ENCODE data around the gene BLVRB.

Gene BLVRB

DNA sequence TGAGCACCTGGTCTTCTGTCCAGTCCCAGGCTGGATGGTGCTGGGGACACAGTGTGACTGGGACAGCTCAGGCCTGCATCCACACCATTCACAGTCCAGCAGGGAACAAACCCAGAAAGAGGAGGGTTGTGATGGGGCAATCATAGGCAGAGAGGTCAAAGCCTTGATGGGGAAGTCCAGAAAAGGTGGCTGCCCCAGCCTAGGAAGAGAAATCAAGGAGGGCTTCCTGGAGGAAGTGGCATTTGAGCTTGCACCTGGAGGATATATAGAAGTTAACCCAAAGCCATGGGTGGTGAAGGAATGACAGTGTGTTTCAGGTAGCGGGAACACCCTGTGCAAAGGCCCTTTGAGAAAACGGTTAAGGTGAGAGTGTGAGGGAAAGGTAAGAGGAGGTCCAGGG is 49.8 kb downstream of the BLVRB start:
- Histone ChIP-seq H3K9me3 (ENCODE audit: control extremely low read depth in 1 of 5, control insufficient read depth in 4 of 5, insufficient read depth in 2 of 5, low read depth in 1 of 5, low read length in 4 of 5) (no peaks in the 10 kb centered on the region), H3K4me3 (ENCODE audit: control insufficient read depth in 1 of 7, extremely low read depth in 1 of 7, insufficient read depth in 4 of 7, low read depth in 2 of 7, low read length in 6 of 7) (peak overlapping the region in 1 of 7 experiments; percentile 7), H3K27me3 (replicated peaks in 2 of 5; ENCODE audit: control insufficient read depth in 4 of 5, insufficient read depth in 5 of 5, low read length in 4 of 5) (no peaks in the 10 kb centered on the region), H3K36me3 (ENCODE audit: control insufficient read depth in 4 of 4, insufficient read depth in 4 of 4, low read length in 3 of 4) (no peaks in the 10 kb centered on the region), H3K27ac (ENCODE audit: insufficient read depth in 1 of 2, low read depth in 1 of 2, low read length in 2 of 2, poor library complexity in 1 of 2, severe bottlenecking in 2 of 2) (no peak overlapping the region), H3K4me1 (ENCODE audit: control extremely low read depth in 1 of 4, control insufficient read depth in 4 of 4, insufficient read depth in 4 of 4, low read length in 3 of 4) (peaks cover 5 to 84% (median 76%) of the 10 kb centered on the region in 4 experiments)
- CTCF ChIA-PET = interaction anchor here (1.2 kb wide), 1 partner anchor 19 kb away, joined by 3 read pairs; no protein-coding TSS in a partner anchor
- POLR2A ChIA-PET = interaction anchor here (0.8 to 2.1 kb wide), 3 partner anchors 9 to 17 kb away, joined by 3 to 4 read pairs (median 3); partner anchors contain the start of gene SERTAD1
- WGBS (ENCODE audit: insufficient coverage) = 100% methylated on average over 2 of the region's 2 CpGs
- no peak for DNase-seq

DNA sequence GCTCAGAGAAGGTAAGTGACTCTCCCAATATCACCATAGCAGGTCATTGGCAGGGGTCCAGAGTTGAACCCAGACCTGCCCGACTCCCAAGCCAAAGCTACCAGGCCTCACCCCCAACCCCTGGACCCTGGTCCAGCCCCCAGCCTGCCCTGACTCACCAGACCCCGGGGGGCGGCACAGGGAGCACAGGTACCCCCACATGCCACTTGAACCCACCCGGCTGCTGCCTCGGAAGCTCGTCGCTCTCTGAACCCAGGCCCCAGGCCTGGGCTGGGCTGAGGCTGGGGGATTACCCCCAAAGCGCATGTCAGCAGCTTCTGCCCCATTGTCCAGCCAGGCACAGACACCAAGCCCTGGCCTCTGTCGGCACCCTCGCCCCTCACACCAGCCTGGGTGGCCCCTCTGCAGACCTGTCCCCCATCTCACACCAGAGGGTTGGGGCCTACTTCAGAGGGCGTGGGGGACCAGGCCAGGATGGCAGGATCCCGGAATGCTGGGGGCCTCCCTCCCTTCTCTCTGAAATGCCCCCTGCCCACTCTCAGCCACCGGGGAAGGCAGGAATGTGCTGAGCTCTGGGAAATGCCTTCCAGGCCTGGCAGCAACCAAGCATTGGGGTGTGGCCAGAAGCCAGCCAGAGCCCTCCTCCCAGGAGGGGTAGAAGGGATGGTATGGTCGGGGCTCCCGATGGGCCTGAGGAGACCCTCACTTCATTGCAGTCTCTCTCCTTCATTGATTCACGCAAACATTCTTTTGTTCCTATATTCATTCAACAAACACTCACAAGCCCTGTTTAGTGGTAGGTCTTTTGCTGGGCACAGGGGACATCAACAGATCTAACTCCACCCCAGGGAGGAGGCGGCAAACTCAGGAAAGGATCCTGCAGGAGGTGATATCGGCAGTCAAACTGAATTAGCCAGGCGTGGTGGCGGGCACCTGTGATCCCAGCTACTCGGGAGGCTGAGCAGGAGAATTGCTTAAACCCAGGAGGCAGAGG is 50.7 kb downstream of the BLVRB start:
- DNase-seq = no peak
- no peaks in the 10 kb centered on the region for H3K9me3 ChIP-seq (ENCODE audit: control extremely low read depth in 1 of 5, control insufficient read depth in 4 of 5, insufficient read depth in 2 of 5, low read depth in 1 of 5, low read length in 4 of 5)
- CTCF ChIA-PET = interaction anchor here (1.2 kb wide), 1 partner anchor 18 kb away, joined by 3 read pairs; no protein-coding TSS in a partner anchor
- H3K4me3 ChIP-seq (ENCODE audit: control insufficient read depth in 1 of 7, extremely low read depth in 1 of 7, insufficient read depth in 4 of 7, low read depth in 2 of 7, low read length in 6 of 7) = no peak overlapping the region
- H3K27ac ChIP-seq (ENCODE audit: insufficient read depth in 1 of 2, low read depth in 1 of 2, low read length in 2 of 2, poor library complexity in 1 of 2, severe bottlenecking in 2 of 2) = no peak overlapping the region
- WGBS (ENCODE audit: insufficient coverage) = 98% methylated on average over 15 of the region's 21 CpGs
- H3K4me1 ChIP-seq (ENCODE audit: control extremely low read depth in 1 of 4, control insufficient read depth in 4 of 4, insufficient read depth in 4 of 4, low read length in 3 of 4) = peaks cover 5 to 89% (median 80%) of the 10 kb centered on the region in 4 experiments
- POLR2A ChIA-PET = interaction anchor here (0.8 to 1.7 kb wide), 2 partner anchors 11 kb away, joined by 3 to 5 read pairs; partner anchors contain the start of gene SERTAD1
- H3K27me3 ChIP-seq (replicated peaks in 2 of 5; ENCODE audit: control insufficient read depth in 4 of 5, insufficient read depth in 5 of 5, low read length in 4 of 5) = no peaks in the 10 kb centered on the region
- no peaks in the 10 kb centered on the region for H3K36me3 ChIP-seq (ENCODE audit: control insufficient read depth in 4 of 4, insufficient read depth in 4 of 4, low read length in 3 of 4)

DNA sequence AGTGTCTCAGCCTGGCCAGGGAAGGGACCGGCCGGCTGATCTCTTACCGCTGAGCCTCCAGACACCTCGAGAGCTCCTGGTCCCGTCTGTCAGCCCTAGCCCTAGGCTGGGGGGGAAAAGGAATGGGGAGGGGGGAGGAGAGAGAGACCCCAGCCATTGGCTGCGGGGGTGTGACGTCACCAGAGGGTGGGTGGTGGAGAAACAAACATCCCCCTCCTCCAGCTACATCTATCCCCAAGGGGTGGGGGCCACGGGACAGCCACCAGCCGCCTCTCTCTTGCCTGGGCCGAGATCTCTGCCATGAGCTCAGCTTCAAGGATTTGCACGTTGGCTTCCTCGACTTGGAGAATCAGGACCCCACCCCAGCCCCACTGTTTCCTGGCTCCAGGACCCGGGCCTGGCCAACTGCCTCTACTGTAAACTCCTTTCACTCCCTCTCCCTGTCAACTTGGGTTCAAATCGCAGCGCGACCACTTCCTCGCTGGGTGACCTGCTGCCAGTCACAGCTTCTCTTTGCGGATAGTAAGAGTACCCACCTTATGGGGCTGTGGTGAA is 52.2 kb downstream of the BLVRB start, which contains the start of gene PRX:
Gene PRX (minus strand): TSS at position 88 of the 555 bp plus-strand sequence. CDS start 5,446 bp downstream, outside the sequence.
- Histone ChIP-seq H3K27ac (ENCODE audit: insufficient read depth in 1 of 2, low read depth in 1 of 2, low read length in 2 of 2, poor library complexity in 1 of 2, severe bottlenecking in 2 of 2) (no peak within 1 kb of the TSS), H3K4me3 (ENCODE audit: control insufficient read depth in 1 of 7, extremely low read depth in 1 of 7, insufficient read depth in 4 of 7, low read depth in 2 of 7, low read length in 6 of 7) (peak within 1 kb of the TSS in 1 of 7 experiments; percentile 35), H3K4me1 (ENCODE audit: control extremely low read depth in 1 of 4, control insufficient read depth in 4 of 4, insufficient read depth in 4 of 4, low read length in 3 of 4) (peaks cover 5 to 83% (median 74%) of the 10 kb centered on the region in 4 experiments), H3K9me3 (ENCODE audit: control extremely low read depth in 1 of 5, control insufficient read depth in 4 of 5, insufficient read depth in 2 of 5, low read depth in 1 of 5, low read length in 4 of 5) (no peaks in the 10 kb centered on the region), H3K36me3 (ENCODE audit: control insufficient read depth in 4 of 4, insufficient read depth in 4 of 4, low read length in 3 of 4) (no peaks in the 10 kb centered on the region), H3K27me3 (replicated peaks in 2 of 5; ENCODE audit: control insufficient read depth in 4 of 5, insufficient read depth in 5 of 5, low read length in 4 of 5) (no peaks in the 10 kb centered on the region)
- ChIA-PET POLR2A (interaction anchor here (1.7 kb wide), 1 partner anchor 13 kb away, joined by 5 read pairs; the partner anchor contains the start of gene SERTAD1), CTCF (interaction anchor here (1.0 to 1.8 kb wide), 3 partner anchors 10 to 13 kb away, joined by 3 to 5 read pairs (median 4); partner anchors contain the start of gene SERTAD1)
- DNase-seq = peak in 2 of 3 donors; percentile 49 to 59
- 28% methylated on average over 6 of the region's 18 CpGs for WGBS (ENCODE audit: insufficient coverage)

DNA sequence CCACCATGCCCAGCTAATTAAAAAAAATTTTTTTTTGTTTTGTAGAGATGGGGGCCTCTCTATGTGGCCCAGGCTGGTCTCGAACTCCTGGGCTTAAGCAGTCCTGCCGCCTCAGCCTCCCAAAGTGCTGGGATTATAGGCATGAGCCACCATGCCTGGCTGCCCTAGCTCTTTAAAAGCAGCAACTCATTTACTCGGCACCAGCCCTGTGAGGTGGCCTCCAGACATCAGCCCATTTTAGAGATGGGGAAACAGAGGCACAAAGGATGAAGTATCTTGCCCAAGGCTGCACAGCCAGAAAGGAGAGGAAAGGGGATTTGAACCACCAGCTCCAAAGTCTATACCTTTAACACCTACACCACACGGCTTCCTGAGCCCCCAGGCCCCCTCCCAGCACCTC is 52.7 kb downstream of the BLVRB start:
- Histone ChIP-seq H3K36me3 (ENCODE audit: control insufficient read depth in 4 of 4, insufficient read depth in 4 of 4, low read length in 3 of 4) (no peaks in the 10 kb centered on the region), H3K27ac (ENCODE audit: insufficient read depth in 1 of 2, low read depth in 1 of 2, low read length in 2 of 2, poor library complexity in 1 of 2, severe bottlenecking in 2 of 2) (no peak overlapping the region), H3K4me1 (ENCODE audit: control extremely low read depth in 1 of 4, control insufficient read depth in 4 of 4, insufficient read depth in 4 of 4, low read length in 3 of 4) (peaks cover 5 to 83% (median 75%) of the 10 kb centered on the region in 4 experiments), H3K27me3 (replicated peaks in 2 of 5; ENCODE audit: control insufficient read depth in 4 of 5, insufficient read depth in 5 of 5, low read length in 4 of 5) (no peaks in the 10 kb centered on the region), H3K9me3 (ENCODE audit: control extremely low read depth in 1 of 5, control insufficient read depth in 4 of 5, insufficient read depth in 2 of 5, low read depth in 1 of 5, low read length in 4 of 5) (no peaks in the 10 kb centered on the region), H3K4me3 (ENCODE audit: control insufficient read depth in 1 of 7, extremely low read depth in 1 of 7, insufficient read depth in 4 of 7, low read depth in 2 of 7, low read length in 6 of 7) (no peak overlapping the region)
- no peak for DNase-seq
- CTCF ChIA-PET = interaction anchor here (0.6 to 1.8 kb wide), 6 partner anchors 10 to 108 kb away, joined by 3 to 5 read pairs (median 3); partner anchors contain the start of gene SERTAD1
- POLR2A ChIA-PET = interaction anchor here (1.7 kb wide), 1 partner anchor 13 kb away, joined by 5 read pairs; the partner anchor contains the start of gene SERTAD1
- WGBS (ENCODE audit: insufficient coverage) = 100% methylated on average over 2 of the region's 4 CpGs

DNA sequence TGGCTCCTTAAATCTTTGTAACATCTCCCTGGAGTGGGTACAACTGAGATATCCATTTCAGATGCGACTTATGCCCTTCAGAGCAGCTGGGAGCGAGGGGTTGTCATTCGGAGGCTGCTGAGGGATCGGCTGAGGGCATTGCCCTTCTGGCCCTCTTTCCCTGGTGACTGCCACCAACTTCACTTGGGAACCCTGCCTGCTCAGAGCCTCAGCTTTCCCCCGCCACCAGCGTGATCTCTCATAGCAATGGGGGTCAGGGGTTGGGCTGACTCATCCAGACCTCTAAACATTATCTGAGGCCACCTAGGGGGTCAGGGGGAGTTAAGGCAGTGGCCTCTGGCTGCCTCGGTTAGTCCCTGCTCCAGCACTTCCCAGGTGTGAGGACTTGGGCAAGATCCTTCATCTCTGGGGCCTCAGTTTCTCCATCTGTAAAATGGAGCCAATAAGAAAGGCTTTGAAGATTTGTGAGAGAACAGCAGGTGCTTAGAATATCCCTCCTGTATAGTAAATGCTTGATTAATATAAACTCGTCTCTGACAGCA is 53.5 kb downstream of the BLVRB start:
- Histone ChIP-seq H3K9me3 (ENCODE audit: control extremely low read depth in 1 of 5, control insufficient read depth in 4 of 5, insufficient read depth in 2 of 5, low read depth in 1 of 5, low read length in 4 of 5) (no peaks in the 10 kb centered on the region), H3K4me1 (ENCODE audit: control extremely low read depth in 1 of 4, control insufficient read depth in 4 of 4, insufficient read depth in 4 of 4, low read length in 3 of 4) (peaks cover 5 to 78% (median 70%) of the 10 kb centered on the region in 4 experiments), H3K4me3 (ENCODE audit: control insufficient read depth in 1 of 7, extremely low read depth in 1 of 7, insufficient read depth in 4 of 7, low read depth in 2 of 7, low read length in 6 of 7) (no peak overlapping the region), H3K27me3 (replicated peaks in 2 of 5; ENCODE audit: control insufficient read depth in 4 of 5, insufficient read depth in 5 of 5, low read length in 4 of 5) (no peaks in the 10 kb centered on the region), H3K36me3 (ENCODE audit: control insufficient read depth in 4 of 4, insufficient read depth in 4 of 4, low read length in 3 of 4) (no peaks in the 10 kb centered on the region), H3K27ac (ENCODE audit: insufficient read depth in 1 of 2, low read depth in 1 of 2, low read length in 2 of 2, poor library complexity in 1 of 2, severe bottlenecking in 2 of 2) (peak overlapping the region in 1 of 2 experiments; percentile 27)
- ChIA-PET POLR2A (no interaction called here), CTCF (interaction anchor here (0.7 to 1.9 kb wide), 5 partner anchors 8 to 107 kb away, joined by 3 to 10 read pairs (median 3); no protein-coding TSS in a partner anchor)
- DNase-seq = no peak
- WGBS (ENCODE audit: insufficient coverage) = 100% methylated on average over 3 of the region's 8 CpGs

DNA sequence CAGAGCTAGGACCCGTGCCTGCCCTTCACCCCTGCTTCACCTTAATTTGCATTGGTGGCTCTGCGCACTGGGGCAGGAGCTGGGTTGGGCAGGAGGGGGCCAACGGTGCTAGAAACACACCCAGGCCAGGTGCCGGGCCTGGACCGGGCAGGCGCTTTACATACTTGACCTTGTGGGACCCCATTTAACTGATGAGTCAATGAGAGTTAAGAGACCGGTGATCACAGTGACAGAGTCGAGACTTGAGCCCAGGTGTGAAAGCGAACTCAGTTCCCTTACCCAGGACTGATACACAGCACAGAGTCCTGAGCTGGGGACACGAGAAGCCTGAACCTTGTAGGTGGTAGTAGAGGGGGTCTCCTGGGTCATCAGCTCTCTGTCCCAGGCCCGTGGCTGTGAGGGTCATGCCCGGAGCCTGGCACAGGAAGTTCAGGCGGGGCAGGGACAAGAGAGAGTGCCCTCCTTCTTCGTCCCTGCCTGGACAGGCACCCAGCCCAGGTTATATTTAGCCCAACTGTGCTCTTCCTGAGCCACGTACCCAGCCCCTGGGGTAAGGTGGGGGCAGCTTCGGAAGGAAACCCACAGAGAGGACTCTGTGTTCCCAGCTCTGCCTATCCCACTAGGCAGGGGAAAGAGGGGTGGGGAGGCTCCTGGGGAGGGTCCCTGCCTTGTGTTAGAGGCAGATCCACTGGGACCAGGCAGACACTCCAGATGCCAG is 54.3 kb downstream of the BLVRB start:
- DNase-seq = no peak
- no peaks in the 10 kb centered on the region for H3K27me3 ChIP-seq (replicated peaks in 2 of 5; ENCODE audit: control insufficient read depth in 4 of 5, insufficient read depth in 5 of 5, low read length in 4 of 5)
- H3K36me3 ChIP-seq (ENCODE audit: control insufficient read depth in 4 of 4, insufficient read depth in 4 of 4, low read length in 3 of 4) = no peaks in the 10 kb centered on the region
- CTCF ChIA-PET = interaction anchor here (1.3 to 1.9 kb wide), 3 partner anchors 9 to 24 kb away, joined by 3 to 10 read pairs (median 3); no protein-coding TSS in a partner anchor
- peak overlapping the region in 1 of 7 experiments; percentile 14 for H3K4me3 ChIP-seq (ENCODE audit: control insufficient read depth in 1 of 7, extremely low read depth in 1 of 7, insufficient read depth in 4 of 7, low read depth in 2 of 7, low read length in 6 of 7)
- POLR2A ChIA-PET = interaction anchor here (0.5 to 0.9 kb wide), 2 partner anchors 63 to 99 kb away, joined by 3 to 4 read pairs; partner anchors contain the start of genes C19orf47 and PLD3
- peaks cover 1 to 71% (median 64%) of the 10 kb centered on the region in 4 experiments for H3K4me1 ChIP-seq (ENCODE audit: control extremely low read depth in 1 of 4, control insufficient read depth in 4 of 4, insufficient read depth in 4 of 4, low read length in 3 of 4)
- H3K27ac ChIP-seq (ENCODE audit: insufficient read depth in 1 of 2, low read depth in 1 of 2, low read length in 2 of 2, poor library complexity in 1 of 2, severe bottlenecking in 2 of 2) = peak overlapping the region in 1 of 2 experiments; percentile 27
- WGBS (ENCODE audit: insufficient coverage) = 33% methylated on average over 9 of the region's 16 CpGs
- no peaks in the 10 kb centered on the region for H3K9me3 ChIP-seq (ENCODE audit: control extremely low read depth in 1 of 5, control insufficient read depth in 4 of 5, insufficient read depth in 2 of 5, low read depth in 1 of 5, low read length in 4 of 5)

Measured in common myeloid progenitor, CD34-positive (primary cell).